DMS114 treated with DMSO at 0.1 percent for 48 hours (cell line): ENCODE results near the gene SHROOM3.

Source experiments
- DNase-seq: peaks from one replicate; lab custom pipeline; 2025; ENCODE audit not compliant: unreplicated experiment; lab: John Stamatoyannopoulos, UW

SHROOM3 gene

GRCh38 chr4:76535603-76536372 is 100.8 kb downstream of the SHROOM3 start:
- DNase-seq: no peak

GRCh38 chr4:76536373-76536689 is 101.3 kb downstream of the SHROOM3 start:
- DNase-seq: no peak

- DNase-seq: no peak
These were observed 103.3 kb downstream of the SHROOM3 start for GRCh38 chr4:76538296-76538695.

- DNase-seq: no peak
These were observed 105.0 kb downstream of the SHROOM3 start for GRCh38 chr4:76539979-76540378.

- no peak for DNase-seq
These were observed 105.5 kb downstream of the SHROOM3 start for GRCh38 chr4:76540486-76540885.

GRCh38 chr4:76543378-76543777 is 108.3 kb downstream of the SHROOM3 start:
- no peak for DNase-seq

GRCh38 chr4:76544725-76545124 is 109.7 kb downstream of the SHROOM3 start:
- no peak for DNase-seq

- no peak for DNase-seq
These were observed 110.3 kb downstream of the SHROOM3 start for GRCh38 chr4:76545226-76545884.

GRCh38 chr4:76546327-76546726 is 111.3 kb downstream of the SHROOM3 start:
- no peak for DNase-seq

- DNase-seq: no peak
These were observed 112.0 kb downstream of the SHROOM3 start for GRCh38 chr4:76546759-76547742.

GRCh38 chr4:76548704-76549103 is 113.7 kb downstream of the SHROOM3 start:
- no peak for DNase-seq

GRCh38 chr4:76549765-76550164 is 114.7 kb downstream of the SHROOM3 start:
- DNase-seq: no peak

GRCh38 chr4:76550966-76551780 is 116.1 kb downstream of the SHROOM3 start:
- DNase-seq: no peak

GRCh38 chr4:76554630-76555029 is 119.6 kb downstream of the SHROOM3 start:
- DNase-seq: no peak

- no peak for DNase-seq
These were observed 121.4 kb downstream of the SHROOM3 start for GRCh38 chr4:76556452-76556851.

- no peak for DNase-seq
These were observed 123.6 kb downstream of the SHROOM3 start for GRCh38 chr4:76558396-76559235.

GRCh38 chr4:76559236-76560071 is 124.4 kb downstream of the SHROOM3 start:
- no peak for DNase-seq

GRCh38 chr4:76562161-76562560 is 127.1 kb downstream of the SHROOM3 start:
- DNase-seq: no peak
